IMR-90 (cell line): ENCODE data around the gene ACADS. TPM values are rescaled to one million over a fixed set of nuclear protein-coding genes. Genes with fewer than 3 reads are reported as not detected.

ENCODE experiments used
- ATAC-seq: fragments of 200-7000 bp; cut with Tn5 transposase; 2 replicates; pipeline ENCODE4 v1.9.1; 2020; ENCODE audit warnings: low read depth, mild to moderate bottlenecking, moderate library complexity
- BruUV-seq: library from RNA; stranded (reverse); fragments of 400-500 nt; replicated peaks from 2 replicates; lab custom pipeline; 2021; lab: Mats Ljungman, UMichigan
- CTCF ChIA-PET: fragments of 300-600 bp; formaldehyde crosslinking; extraction: SDS; loops from one replicate; lab custom pipeline; 2021; ENCODE audit warnings: antibody characterized with exemption; lab: Yijun Ruan, JAX
- POLR2A ChIA-PET: fragments of 300-600 bp; sonication (Branson Sonifier 250); formaldehyde crosslinking; loops from one replicate; lab custom pipeline; 2022; ENCODE audit warnings: antibody characterized with exemption; ENCODE audit not compliant: unreplicated experiment; lab: Charles Lee
- DNase-seq: peaks from one replicate; pipeline ENCODE4 v3.0.0; 2013
- H2AFZ ChIP-seq: replicated peaks from 2 replicates; pipeline ENCODE3; 2013; ENCODE audit warnings: low read length, mild to moderate bottlenecking; ENCODE audit not compliant: poor library complexity
- H2AK5ac ChIP-seq: 2 replicates; pipeline ENCODE4 v1.6.1; 2013; ENCODE audit warnings: low read depth, low read length, inconsistent platforms
- H2AK9ac ChIP-seq: replicated peaks from 2 replicates; pipeline ENCODE3; 2013; ENCODE audit warnings: mild to moderate bottlenecking, low read depth, low read length, moderate library complexity; ENCODE audit not compliant: poor library complexity
- H2BK120ac ChIP-seq: 2 replicates; pipeline ENCODE4 v1.6.1; 2013; ENCODE audit warnings: low read depth, low read length, inconsistent platforms
- H2BK15ac ChIP-seq: 3 replicates; pipeline ENCODE4 v1.6.1; 2013; ENCODE audit warnings: low read depth, low read length, inconsistent platforms
- H2BK20ac ChIP-seq: 2 replicates; pipeline ENCODE4 v1.6.1; 2013; ENCODE audit warnings: low read depth, mild to moderate bottlenecking, inconsistent platforms, low read length, moderate library complexity
- H2BK5ac ChIP-seq: 2 replicates; pipeline ENCODE4 v1.6.1; 2013; ENCODE audit warnings: mild to moderate bottlenecking, low read depth, low read length, inconsistent platforms; ENCODE audit not compliant: poor library complexity, severe bottlenecking
- H3K14ac ChIP-seq: replicated peaks from 2 replicates; pipeline ENCODE4 v1.6.1; 2013; ENCODE audit warnings: low read depth, low read length, inconsistent platforms
- H3K18ac ChIP-seq: 2 replicates; pipeline ENCODE4 v1.6.1; 2013; ENCODE audit warnings: low read depth, low read length, control low read depth
- H3K23ac ChIP-seq: 2 replicates; pipeline ENCODE4 v1.6.1; 2013; ENCODE audit warnings: low read depth, low read length, inconsistent platforms
- H3K27ac ChIP-seq: 2 replicates; pipeline ENCODE4 v1.5.1; 2013; ENCODE audit warnings: mild to moderate bottlenecking, control low read depth, low read length; ENCODE audit not compliant: insufficient read depth
- H3K27me3 ChIP-seq: 2 replicates; pipeline ENCODE4 v1.6.1; 2013; ENCODE audit warnings: low read length; ENCODE audit not compliant: control insufficient read depth, insufficient read depth
- H3K36me3 ChIP-seq: 2 replicates; pipeline ENCODE4 v1.6.1; 2013; ENCODE audit warnings: low read length, mixed read lengths; ENCODE audit not compliant: control insufficient read depth, insufficient read depth
- H3K4ac ChIP-seq: 2 replicates; pipeline ENCODE4 v1.6.1; 2013; ENCODE audit warnings: low read depth, low read length, inconsistent platforms
- H3K4me1 ChIP-seq: 2 replicates; pipeline ENCODE4 v1.6.1; 2013; ENCODE audit warnings: low read length, mixed read lengths; ENCODE audit not compliant: control insufficient read depth, insufficient read depth
- H3K4me2 ChIP-seq: 2 replicates; pipeline ENCODE4 v1.6.1; 2013; ENCODE audit warnings: low read depth, mild to moderate bottlenecking, control low read depth, low read length, moderate library complexity
- H3K4me3 ChIP-seq: 2 replicates; pipeline ENCODE4 v1.5.1; 2013; ENCODE audit warnings: low read depth, mild to moderate bottlenecking, control low read depth, low read length, moderate library complexity; ENCODE audit not compliant: insufficient read depth
- H3K56ac ChIP-seq: 2 replicates; pipeline ENCODE4 v1.6.1; 2013; ENCODE audit warnings: low read length, inconsistent platforms; ENCODE audit not compliant: insufficient read depth; ENCODE audit errors: extremely low read depth
- H3K79me1 ChIP-seq, 2 experiments: 2 replicates each; pipeline ENCODE4 v1.6.1; 2013; ENCODE audit warnings: low read length in 2 of 2, inconsistent platforms in 1 of 2, low read depth in 1 of 2
- H3K9ac ChIP-seq: 2 replicates; pipeline ENCODE4 v1.6.1; 2013; ENCODE audit warnings: low read depth, low read length, control low read depth
- H3K9me1 ChIP-seq: 2 replicates; pipeline ENCODE4 v1.6.1; 2013; ENCODE audit warnings: low read length, inconsistent platforms; ENCODE audit not compliant: insufficient read depth
- H3K9me3 ChIP-seq: 2 replicates; pipeline ENCODE4 v1.6.1; 2013; ENCODE audit warnings: low read length; ENCODE audit not compliant: control insufficient read depth, insufficient read depth
- H4K20me1 ChIP-seq: 2 replicates; pipeline ENCODE4 v1.6.1; 2013; ENCODE audit warnings: low read length, inconsistent platforms; ENCODE audit not compliant: insufficient read depth
- H4K5ac ChIP-seq: 2 replicates; pipeline ENCODE4 v1.6.1; 2013; ENCODE audit warnings: mild to moderate bottlenecking, low read depth, low read length, control low read depth
- H4K8ac ChIP-seq, 2 experiments: 2 replicates each; pipeline ENCODE4 v1.6.1; 2013; ENCODE audit warnings: low read depth in 2 of 2, low read length in 2 of 2, control low read depth in 1 of 2, inconsistent platforms in 1 of 2
- H4K91ac ChIP-seq: 2 replicates; pipeline ENCODE4 v1.6.1; 2013; ENCODE audit warnings: low read depth, low read length, inconsistent platforms; ENCODE audit not compliant: insufficient read depth
- FOS ChIP-seq: fragments of 150-350 bp; IDR thresholded peaks from 2 replicates; pipeline ENCODE4 v1.6.1; 2016; ENCODE audit warnings: low read depth, low read length
- MXI1 ChIP-seq: IDR thresholded peaks from 2 replicates; pipeline ENCODE4 v1.6.1; 2012; ENCODE audit warnings: low read depth, mild to moderate bottlenecking, low read length, moderate library complexity, borderline replicate concordance
- NFE2L2 ChIP-seq: fragments of 150-350 bp; IDR thresholded peaks from 2 replicates; pipeline ENCODE4 v1.6.1; 2016; ENCODE audit warnings: low read depth, mild to moderate bottlenecking, low read length
- RAD21 ChIP-seq: IDR thresholded peaks from 2 replicates; pipeline ENCODE4 v1.6.1; 2012; ENCODE audit warnings: low read length, improper control_type of control experiment
- RCOR1 ChIP-seq: IDR thresholded peaks from 2 replicates; pipeline ENCODE4 v1.6.1; 2012; ENCODE audit warnings: mild to moderate bottlenecking, low read length, improper control_type of control experiment; ENCODE audit not compliant: insufficient replicate concordance
- RFX5 ChIP-seq: IDR thresholded peaks from 2 replicates; pipeline ENCODE4 v1.8.0; 2012; ENCODE audit warnings: low read depth, mild to moderate bottlenecking, low read length, moderate library complexity
- WGBS, 2 experiments: methylation state at CpG; one replicate each; pipeline versions ENCODE4 v1.1.5 to v1.1.7; 2013; ENCODE audit warnings: missing lambda C conversion rate in 2 of 2; ENCODE audit not compliant: insufficient read length in 1 of 2; ENCODE audit errors: extremely low coverage in 2 of 2; 5-methylcytosine and 5-hydroxymethylcytosine counted together
- dilution Hi-C: fragments of 300-500 bp; cut with HindIII; formaldehyde crosslinking; loops from one replicate; pipeline ENCODE4 v1.14.3; 2018; ENCODE audit warnings: low sequenced_read_pairs; ENCODE audit not compliant: unreplicated experiment
- in situ Hi-C: fragments of 300-500 bp; cut with MboI; formaldehyde crosslinking; loops from 3 replicates; pipeline ENCODE4 v1.14.3; 2019; ENCODE audit warnings: low sequenced_read_pairs, inconsistent platforms, mixed read lengths
- intact Hi-C: fragments of 100-400 bp; cut with micrococcal nuclease; formaldehyde crosslinking; loops from 2 replicates; pipeline ENCODE4 v1.10.0; 2022
- polyA plus RNA-seq, 3 experiments: library from polyadenylated mRNA; depleted of rRNA; stranded (reverse); fragments of >200 nt; gene quantifications; 2 replicates each; pipeline ENCODE4 v1.2.3, GENCODE V29; 2012; ENCODE audit warnings: low replicate concordance in 1 of 3
- total RNA-seq: library from RNA; depleted of rRNA; stranded (reverse); fragments of >200 nt; gene quantifications from 2 replicates; pipeline ENCODE4 v1.2.3, GENCODE V29; 2012
- TF ChIP-seq, protein P1 (sequence below): conservative IDR thresholded peaks from 2 replicates; pipeline ENCODE4 v1.5.1; 2012; ENCODE audit warnings: mild to moderate bottlenecking, low read depth, low read length, improper control_type of control experiment
- TF ChIP-seq, protein P2 (sequence below): fragments of 150-350 bp; IDR thresholded peaks from 2 replicates; pipeline ENCODE4 v1.6.1; 2017; ENCODE audit warnings: mild to moderate bottlenecking, antibody characterized with exemption, low read length, low read depth

Gene ACADS
- total and polyA plus RNA-seq, 2 of the 4 experiments (the other 2 are of a cell fraction) = 2.9 to 5.5 TPM

DNA sequence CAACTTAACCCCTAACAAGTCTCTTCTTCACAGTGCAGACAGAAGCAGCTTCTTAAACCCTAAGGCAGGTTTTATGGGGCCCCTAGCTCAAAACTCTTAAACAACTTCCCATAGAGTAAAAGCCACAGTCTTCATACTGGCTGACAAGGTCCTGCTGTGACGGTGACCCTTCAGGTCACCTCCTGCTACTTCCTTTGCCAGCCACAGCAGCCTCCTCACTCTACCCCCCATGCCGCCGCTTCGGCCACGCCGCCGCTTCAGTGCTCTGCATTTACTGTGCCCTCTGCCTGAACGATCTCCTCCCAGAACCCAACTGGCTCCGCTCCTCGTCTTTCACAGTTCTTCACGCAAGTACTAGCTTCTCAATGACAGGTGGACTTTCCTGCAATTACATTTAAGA is 45.5 kb downstream of the ACADS start:
- in situ Hi-C loops (no loop called here), intact Hi-C loops (no loop called here), dilution Hi-C loops (no loop called here)
- CTCF ChIA-PET = interaction anchor here (0.6 kb wide), 1 partner anchor 21 kb away, joined by 4 read pairs; no protein-coding TSS in a partner anchor
- Histone ChIP-seq H2AFZ (no peak overlapping the region), H3K4ac (no peak overlapping the region), H2BK20ac (no peak overlapping the region), H3K14ac (no peak overlapping the region), H3K9me3 (no peaks in the 10 kb centered on the region), H3K56ac (no peak overlapping the region), H3K27me3 (no peaks in the 10 kb centered on the region), H3K4me1 (peaks cover 9% of the 10 kb centered on the region), H2BK5ac (no peak overlapping the region), H2AK9ac (no peak overlapping the region), H4K8ac (no peak overlapping the region), H3K27ac (no peak overlapping the region), H3K79me1 (peaks cover 0 to 17% of the 10 kb centered on the region in 2 experiments; a peak in 1 of 4 replicates), H3K4me2 (no peak overlapping the region), H2BK120ac (no peak overlapping the region), H4K91ac (no peak overlapping the region), H3K23ac (no peak overlapping the region), H3K36me3 (peaks cover 33% of the 10 kb centered on the region), H4K5ac (no peak overlapping the region), H3K9ac (no peak overlapping the region), H3K18ac (no peak overlapping the region), H3K4me3 (no peak overlapping the region), H4K20me1 (peaks cover 16% of the 10 kb centered on the region; the same call in 1 of the 2 replicates), H3K9me1 (peaks cover 24% of the 10 kb centered on the region; the same call in 1 of the 2 replicates), H2BK15ac (no peak overlapping the region), H2AK5ac (no peak overlapping the region)
- POLR2A ChIA-PET = no interaction called here
- DNase-seq (no peak), ATAC-seq (no peak)
- 82% methylated on average over 11 of the region's 11 CpGs; no CpG with 5 or more reads in 1 of the 2 experiments for WGBS, 2 experiments
- no peak for TF ChIP-seq FOS
- no peak for TF ChIP-seq RCOR1
- no peak for TF ChIP-seq RFX5
- no peak for TF ChIP-seq RAD21
- TF ChIP-seq, protein P1, sequence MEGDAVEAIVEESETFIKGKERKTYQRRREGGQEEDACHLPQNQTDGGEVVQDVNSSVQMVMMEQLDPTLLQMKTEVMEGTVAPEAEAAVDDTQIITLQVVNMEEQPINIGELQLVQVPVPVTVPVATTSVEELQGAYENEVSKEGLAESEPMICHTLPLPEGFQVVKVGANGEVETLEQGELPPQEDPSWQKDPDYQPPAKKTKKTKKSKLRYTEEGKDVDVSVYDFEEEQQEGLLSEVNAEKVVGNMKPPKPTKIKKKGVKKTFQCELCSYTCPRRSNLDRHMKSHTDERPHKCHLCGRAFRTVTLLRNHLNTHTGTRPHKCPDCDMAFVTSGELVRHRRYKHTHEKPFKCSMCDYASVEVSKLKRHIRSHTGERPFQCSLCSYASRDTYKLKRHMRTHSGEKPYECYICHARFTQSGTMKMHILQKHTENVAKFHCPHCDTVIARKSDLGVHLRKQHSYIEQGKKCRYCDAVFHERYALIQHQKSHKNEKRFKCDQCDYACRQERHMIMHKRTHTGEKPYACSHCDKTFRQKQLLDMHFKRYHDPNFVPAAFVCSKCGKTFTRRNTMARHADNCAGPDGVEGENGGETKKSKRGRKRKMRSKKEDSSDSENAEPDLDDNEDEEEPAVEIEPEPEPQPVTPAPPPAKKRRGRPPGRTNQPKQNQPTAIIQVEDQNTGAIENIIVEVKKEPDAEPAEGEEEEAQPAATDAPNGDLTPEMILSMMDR = no peak
- TF ChIP-seq NFE2L2 = no peak
- TF ChIP-seq, protein P2, sequence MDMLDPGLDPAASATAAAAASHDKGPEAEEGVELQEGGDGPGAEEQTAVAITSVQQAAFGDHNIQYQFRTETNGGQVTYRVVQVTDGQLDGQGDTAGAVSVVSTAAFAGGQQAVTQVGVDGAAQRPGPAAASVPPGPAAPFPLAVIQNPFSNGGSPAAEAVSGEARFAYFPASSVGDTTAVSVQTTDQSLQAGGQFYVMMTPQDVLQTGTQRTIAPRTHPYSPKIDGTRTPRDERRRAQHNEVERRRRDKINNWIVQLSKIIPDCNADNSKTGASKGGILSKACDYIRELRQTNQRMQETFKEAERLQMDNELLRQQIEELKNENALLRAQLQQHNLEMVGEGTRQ = no peak
- no peak for TF ChIP-seq MXI1
- BruUV-seq = no TSS peak
